ENCODE data around the gene PEX5L. TPM values are rescaled to one million over a fixed set of nuclear protein-coding genes. Genes with fewer than 3 reads are reported as not detected.

PEX5L gene
- total and polyA plus RNA-seq, 10 of the 15 experiments (the other 5 are each of a cell fraction or from before 2014, with no cell fraction given): 0.11 to 17.0 (median 0.50) TPM

- TF ChIP-seq MYC (IDR thresholded peaks at IDR 0.05; ENCODE audit: insufficient read depth, insufficient read length, insufficient replicate concordance, low read length, severe bottlenecking) (no peak), YY1 (IDR thresholded peaks at IDR 0.05; ENCODE audit: low read depth, low read length) (no peak), IRF4 (IDR thresholded peaks at IDR 0.05; ENCODE audit: low read depth, low read length) (no peak), BCL11A (IDR thresholded peaks at IDR 0.05; ENCODE audit: low read depth, low read length) (no peak), STAT3 (IDR thresholded peaks at IDR 0.05; ENCODE audit: low read depth, low read length) (no peak), ESRRA (IDR thresholded peaks at IDR 0.05; ENCODE audit: low read length) (no peak), RFX5 (IDR thresholded peaks at IDR 0.05; ENCODE audit: low read depth, low read length) (no peak)
- TF ChIP-seq, protein P1, sequence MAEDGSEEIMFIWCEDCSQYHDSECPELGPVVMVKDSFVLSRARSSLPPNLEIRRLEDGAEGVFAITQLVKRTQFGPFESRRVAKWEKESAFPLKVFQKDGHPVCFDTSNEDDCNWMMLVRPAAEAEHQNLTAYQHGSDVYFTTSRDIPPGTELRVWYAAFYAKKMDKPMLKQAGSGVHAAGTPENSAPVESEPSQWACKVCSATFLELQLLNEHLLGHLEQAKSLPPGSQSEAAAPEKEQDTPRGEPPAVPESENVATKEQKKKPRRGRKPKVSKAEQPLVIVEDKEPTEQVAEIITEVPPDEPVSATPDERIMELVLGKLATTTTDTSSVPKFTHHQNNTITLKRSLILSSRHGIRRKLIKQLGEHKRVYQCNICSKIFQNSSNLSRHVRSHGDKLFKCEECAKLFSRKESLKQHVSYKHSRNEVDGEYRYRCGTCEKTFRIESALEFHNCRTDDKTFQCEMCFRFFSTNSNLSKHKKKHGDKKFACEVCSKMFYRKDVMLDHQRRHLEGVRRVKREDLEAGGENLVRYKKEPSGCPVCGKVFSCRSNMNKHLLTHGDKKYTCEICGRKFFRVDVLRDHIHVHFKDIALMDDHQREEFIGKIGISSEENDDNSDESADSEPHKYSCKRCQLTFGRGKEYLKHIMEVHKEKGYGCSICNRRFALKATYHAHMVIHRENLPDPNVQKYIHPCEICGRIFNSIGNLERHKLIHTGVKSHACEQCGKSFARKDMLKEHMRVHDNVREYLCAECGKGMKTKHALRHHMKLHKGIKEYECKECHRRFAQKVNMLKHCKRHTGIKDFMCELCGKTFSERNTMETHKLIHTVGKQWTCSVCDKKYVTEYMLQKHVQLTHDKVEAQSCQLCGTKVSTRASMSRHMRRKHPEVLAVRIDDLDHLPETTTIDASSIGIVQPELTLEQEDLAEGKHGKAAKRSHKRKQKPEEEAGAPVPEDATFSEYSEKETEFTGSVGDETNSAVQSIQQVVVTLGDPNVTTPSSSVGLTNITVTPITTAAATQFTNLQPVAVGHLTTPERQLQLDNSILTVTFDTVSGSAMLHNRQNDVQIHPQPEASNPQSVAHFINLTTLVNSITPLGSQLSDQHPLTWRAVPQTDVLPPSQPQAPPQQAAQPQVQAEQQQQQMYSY (CRISPR knock-in tag; IDR thresholded peaks at IDR 0.05): no peak
Measured at GRCh38 chr3:179765396-179765795, 271.3 kb downstream of the PEX5L start (continued).

DNA sequence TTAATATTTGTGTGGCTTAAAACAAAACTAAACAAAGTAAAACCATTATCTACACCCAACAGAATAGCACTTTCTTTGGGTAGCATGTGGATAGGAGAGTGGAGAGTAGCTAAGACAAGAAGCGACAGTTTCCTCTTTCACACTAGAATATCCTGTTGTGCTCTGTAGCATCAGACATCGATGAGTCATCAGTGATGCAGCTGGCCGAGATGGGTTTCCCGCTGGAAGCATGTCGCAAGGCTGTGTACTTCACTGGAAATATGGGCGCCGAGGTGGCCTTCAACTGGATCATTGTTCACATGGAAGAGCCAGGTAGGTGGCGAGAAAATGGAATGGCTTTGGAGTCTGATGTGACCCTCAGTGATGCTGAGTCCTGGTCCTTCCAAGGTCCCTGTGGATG lies 275.8 kb downstream of the PEX5L start:
- peaks cover 6 to 7% of the 10 kb centered on the region in 2 experiments; a peak in 3 of 4 replicates for H3K36me3 ChIP-seq (ENCODE audit: control insufficient read depth in 2 of 2, insufficient read depth in 2 of 2, low read length in 1 of 2)
- no peak for FAIRE-seq
- no peak for ATAC-seq
- intact Hi-C loops (cut with micrococcal nuclease; ENCODE audit: unreplicated experiment): no loop called here
- DNase-seq (ENCODE audit: low read depth, low spot score): no peak
- no peaks in the 10 kb centered on the region for H3K4me1 ChIP-seq (ENCODE audit: control insufficient read depth, insufficient read depth, low read length)
- BruUV-seq (replicated peaks): no TSS peak
- no peak overlapping the region for H3K4me3 ChIP-seq
- POLR2A ChIA-PET: no interaction called here
- RAD21 ChIA-PET (ENCODE audit: unreplicated experiment): no interaction called here
- no peaks in the 10 kb centered on the region for H3K27me3 ChIP-seq (replicated peaks in 1 of 2; ENCODE audit: control insufficient read depth in 2 of 2, insufficient read depth in 2 of 2, low read length in 1 of 2)
- SMC1A ChIA-PET (ENCODE audit: uncharacterized antibody, unreplicated experiment): interaction anchor here (1.0 kb wide), 1 partner anchor 168 kb away, joined by 3 read pairs; no protein-coding TSS in a partner anchor
- 99% methylated on average over 8 of the region's 8 CpGs for WGBS (ENCODE audit: insufficient coverage, insufficient replicate concordance, low lambda C conversion rate, missing lambda C conversion rate)
- H3K27ac ChIP-seq (ENCODE audit: control insufficient read depth, insufficient read depth): no peak overlapping the region
- no peak overlapping the region for H3K9ac ChIP-seq (ENCODE audit: control insufficient read depth, insufficient read depth, low read length)
- no peak overlapping the region for H3K4me2 ChIP-seq (ENCODE audit: control insufficient read depth, insufficient read depth)
- in situ Hi-C loops (cut with MboI): no loop called here
- no peak overlapping the region for H2AFZ ChIP-seq (ENCODE audit: control insufficient read depth, low read depth, low read length)
- no peaks in the 10 kb centered on the region for H3K9me3 ChIP-seq (replicated peaks; ENCODE audit: control insufficient read depth, insufficient read depth, low read length)
- CTCF ChIA-PET: interaction anchor here (1.0 kb wide), 1 partner anchor 21 kb away, joined by 3 read pairs; no protein-coding TSS in a partner anchor
- H4K20me1 ChIP-seq (ENCODE audit: control insufficient read depth, insufficient read depth): no peaks in the 10 kb centered on the region
- TF ChIP-seq IRF5 (IDR thresholded peaks at IDR 0.05; ENCODE audit: borderline replicate concordance) (no peak), SRF (IDR thresholded peaks at IDR 0.05; ENCODE audit: low read depth in 2 of 2, low read length in 2 of 2) (no peak), TAF1 (IDR thresholded peaks at IDR 0.05; ENCODE audit: borderline replicate concordance, low read depth, low read length) (no peak), FOS (IDR thresholded peaks at IDR 0.05; ENCODE audit: borderline replicate concordance, extremely low read depth, insufficient read length) (no peak), CREB1 (IDR thresholded peaks at IDR 0.05; ENCODE audit: low read depth) (no peak), POU2F2 (IDR thresholded peaks at IDR 0.05; ENCODE audit: borderline replicate concordance, low read depth, low read length) (no peak), IKZF1 (conservative IDR thresholded peaks at IDR 0.05) (no peak), JUND (IDR thresholded peaks at IDR 0.05; ENCODE audit: low read depth, low read length) (no peak), YY1 (IDR thresholded peaks at IDR 0.05; ENCODE audit: low read depth, low read length) (no peak), POLR2AphosphoS2 (IDR thresholded peaks at IDR 0.05; ENCODE audit: low read depth, low read length) (no peak), FOXK2 (IDR thresholded peaks at IDR 0.05) (no peak), MEF2B (IDR thresholded peaks at IDR 0.05; ENCODE audit: partially characterized antibody, poor library complexity, severe bottlenecking) (no peak)
- H3K79me2 ChIP-seq (ENCODE audit: control insufficient read depth, insufficient read depth, low read length): no peaks in the 10 kb centered on the region
